GM21529 (cell line): ENCODE measurements around the gene ZXDC.
A peak's percentile ranks its signal among the peaks of the same experiment; 100 is the strongest.

ENCODE experiments used
- ATAC-seq: cut with Tn5 transposase; IDR thresholded peaks from one replicate; pipeline ENCODE4 v1.9.1; 2021; ENCODE audit not compliant: unreplicated experiment

ZXDC gene

DNA sequence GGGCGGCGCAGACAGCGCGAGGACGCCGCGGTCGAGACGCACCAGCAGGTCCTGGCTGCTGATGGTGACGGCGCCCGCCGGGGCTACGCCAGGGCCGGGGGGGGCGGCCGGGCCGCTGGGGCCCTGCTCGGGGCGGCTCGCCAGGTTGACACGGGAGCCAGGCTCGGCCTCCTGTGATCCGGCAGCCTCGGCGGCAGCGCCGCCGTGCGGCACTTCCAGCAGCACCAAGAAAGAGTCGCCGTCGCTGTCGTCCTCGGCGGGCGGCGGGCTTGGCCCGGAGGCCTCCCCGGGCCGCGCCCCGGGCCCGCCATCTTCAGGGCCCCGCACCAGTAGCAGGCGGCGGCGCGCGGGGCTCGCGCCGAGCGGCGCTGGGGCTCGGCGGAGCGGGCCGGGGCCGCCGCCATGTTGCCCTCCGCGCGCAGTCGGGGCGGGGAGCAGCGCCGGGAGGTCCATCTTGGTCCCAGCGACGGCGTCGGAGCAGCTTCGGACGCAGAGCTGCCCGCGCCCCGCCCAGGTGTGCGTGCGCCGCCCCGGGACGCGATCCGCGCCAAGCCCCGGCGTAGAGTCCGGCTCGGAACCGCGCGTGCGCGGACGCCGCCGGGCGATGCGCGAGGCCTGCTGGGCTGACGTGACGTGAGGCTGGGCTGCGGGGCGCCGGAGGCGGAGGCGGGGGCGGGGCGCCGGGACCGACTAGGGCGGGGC, at the start of gene ZXDC:
TSS of gene ZXDC (minus strand) at position 479 of the 702 bp plus-strand sequence. CDS start at position 453, 26 bp downstream.
- ATAC-seq: peak; percentile 78

GRCh38 chr3:126525091-126525852, 49.6 kb upstream of the ZXDC start:
- ATAC-seq: no peak

GRCh38 chr3:126524429-126524988, 48.8 kb upstream of the ZXDC start:
- no peak for ATAC-seq

GRCh38 chr3:126523745-126524428, 48.2 kb upstream of the ZXDC start, which contains the start of gene CHST13:
TSS of gene CHST13 (plus strand) at chr3:126524155. CDS start at chr3:126524333, 178 bp downstream.
- no peak for ATAC-seq

DNA sequence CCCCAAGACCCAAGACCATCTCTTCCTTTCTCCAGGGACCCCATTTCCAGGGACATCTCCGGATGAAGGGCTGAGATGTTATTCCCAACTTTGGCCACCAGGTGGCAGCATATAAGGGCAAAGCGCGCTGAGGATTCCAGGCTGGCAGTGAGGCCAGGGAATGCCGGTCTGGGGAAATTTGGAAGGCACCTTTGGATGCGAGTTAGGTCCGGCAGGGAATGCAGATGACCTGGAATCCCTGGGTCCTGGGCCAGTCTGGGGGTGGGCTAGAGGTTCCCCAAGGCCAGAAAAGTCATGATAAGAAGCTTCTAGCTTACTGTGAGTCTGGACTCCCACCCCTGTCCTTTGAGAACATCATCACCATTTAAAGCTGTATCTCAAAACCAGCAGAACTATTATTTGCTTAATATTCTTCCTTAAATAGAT, 46.7 kb upstream of the ZXDC start:
- no peak for ATAC-seq

DNA sequence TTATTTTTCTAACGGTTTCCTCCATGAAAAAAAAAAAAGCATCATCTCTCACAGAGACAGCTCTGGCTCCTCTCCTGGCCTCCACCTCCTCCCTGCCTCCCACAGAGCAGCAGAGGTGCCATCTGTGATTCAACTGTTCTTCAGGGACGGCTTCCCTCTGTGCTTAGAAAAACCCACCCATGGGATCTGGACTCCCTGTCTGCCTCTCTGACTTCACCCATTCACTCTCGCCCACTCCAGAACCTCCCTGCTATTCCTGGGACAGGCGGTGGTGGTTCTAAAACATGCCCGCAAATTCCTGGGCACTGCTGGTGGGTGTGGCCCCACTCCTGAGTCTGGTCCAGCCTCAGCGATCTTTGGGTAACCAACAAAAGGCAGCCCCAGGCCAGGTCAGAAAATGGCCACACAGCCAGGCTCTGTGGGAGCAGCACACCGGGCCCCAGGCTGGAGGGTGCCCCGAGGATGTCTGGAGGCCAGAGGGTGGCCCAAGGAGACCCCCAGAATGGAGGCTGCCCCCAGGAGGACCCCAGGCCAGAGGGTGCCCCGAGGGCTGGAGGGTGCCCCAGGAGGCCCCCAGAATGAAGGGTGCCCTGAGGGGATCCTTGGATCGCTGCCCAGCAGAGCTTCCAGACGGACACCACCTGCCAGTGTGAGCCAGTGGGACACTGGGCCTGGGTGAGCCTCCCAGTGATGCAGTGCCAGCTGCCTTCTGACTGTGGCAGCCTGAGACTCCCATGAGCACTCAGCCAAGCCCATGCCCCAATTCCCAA, 45.6 kb upstream of the ZXDC start:
- ATAC-seq: no peak

GRCh38 chr3:126519506-126520455, 44.1 kb upstream of the ZXDC start:
- ATAC-seq: no peak

GRCh38 chr3:126518779-126519177, 43.1 kb upstream of the ZXDC start:
- no peak for ATAC-seq

GRCh38 chr3:126517986-126518778, 42.5 kb upstream of the ZXDC start:
- ATAC-seq: no peak

DNA sequence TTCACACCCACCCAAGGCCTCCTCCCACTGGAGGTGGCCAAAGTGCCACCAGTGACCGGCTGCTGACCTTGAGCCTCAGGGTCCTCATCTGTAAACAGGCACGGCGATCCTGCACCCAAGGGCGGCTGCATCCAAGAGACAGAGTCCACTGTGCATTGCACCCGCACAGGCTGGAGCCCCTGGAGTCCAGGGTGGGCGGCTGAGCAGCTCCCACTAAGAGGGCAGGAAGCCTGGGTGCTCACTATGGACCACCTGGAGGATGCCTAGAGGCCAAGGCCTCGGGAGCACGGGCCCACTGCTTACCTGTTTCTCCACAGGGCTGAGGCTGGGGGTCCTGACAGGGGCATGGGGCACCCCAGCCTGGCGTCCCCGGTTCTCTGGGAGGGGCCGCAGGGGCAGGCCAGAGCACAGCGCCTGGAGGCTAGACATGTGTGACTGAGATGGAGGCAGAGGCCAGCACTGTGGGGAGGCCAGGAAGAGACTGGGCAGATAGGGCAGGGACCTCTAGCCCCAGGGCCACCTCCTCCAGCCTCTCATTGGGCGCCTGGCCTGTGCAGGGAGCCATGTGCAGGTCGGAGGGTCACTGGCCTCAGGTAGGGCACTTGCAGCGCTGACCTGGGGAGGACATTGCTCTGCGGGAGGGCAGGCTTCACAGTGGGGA, 41.7 kb upstream of the ZXDC start, which contains the start of gene UROC1:
TSS of gene UROC1 (minus strand) at position 483 of the 661 bp plus-strand sequence. CDS start at position 429, 54 bp downstream.
- no peak for ATAC-seq

GRCh38 chr3:126516936-126517290, 41.2 kb upstream of the ZXDC start:
- ATAC-seq: no peak

GRCh38 chr3:126516152-126516935, 40.7 kb upstream of the ZXDC start:
- ATAC-seq: no peak

GRCh38 chr3:126515066-126515706, 39.5 kb upstream of the ZXDC start:
- ATAC-seq: no peak

DNA sequence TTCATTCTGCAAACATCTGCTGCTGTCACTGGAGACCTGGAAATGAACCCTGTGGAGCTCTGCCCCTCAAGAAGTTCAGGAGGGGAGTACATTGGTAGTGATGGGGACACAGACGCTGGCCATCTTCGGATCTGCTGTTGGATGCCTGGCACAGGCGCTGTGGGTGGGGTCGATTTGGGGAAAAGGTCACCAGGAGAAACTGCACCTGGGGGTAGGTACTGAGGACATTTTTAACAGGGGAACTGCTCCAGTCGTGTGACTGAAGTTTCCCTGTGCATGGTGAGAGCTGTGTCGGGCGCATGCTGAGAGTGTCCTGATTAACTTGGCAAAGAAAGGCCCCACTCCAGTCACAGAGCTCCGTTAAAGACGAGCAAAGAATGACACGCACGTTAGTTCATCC, 38.5 kb upstream of the ZXDC start:
- no peak for ATAC-seq

DNA sequence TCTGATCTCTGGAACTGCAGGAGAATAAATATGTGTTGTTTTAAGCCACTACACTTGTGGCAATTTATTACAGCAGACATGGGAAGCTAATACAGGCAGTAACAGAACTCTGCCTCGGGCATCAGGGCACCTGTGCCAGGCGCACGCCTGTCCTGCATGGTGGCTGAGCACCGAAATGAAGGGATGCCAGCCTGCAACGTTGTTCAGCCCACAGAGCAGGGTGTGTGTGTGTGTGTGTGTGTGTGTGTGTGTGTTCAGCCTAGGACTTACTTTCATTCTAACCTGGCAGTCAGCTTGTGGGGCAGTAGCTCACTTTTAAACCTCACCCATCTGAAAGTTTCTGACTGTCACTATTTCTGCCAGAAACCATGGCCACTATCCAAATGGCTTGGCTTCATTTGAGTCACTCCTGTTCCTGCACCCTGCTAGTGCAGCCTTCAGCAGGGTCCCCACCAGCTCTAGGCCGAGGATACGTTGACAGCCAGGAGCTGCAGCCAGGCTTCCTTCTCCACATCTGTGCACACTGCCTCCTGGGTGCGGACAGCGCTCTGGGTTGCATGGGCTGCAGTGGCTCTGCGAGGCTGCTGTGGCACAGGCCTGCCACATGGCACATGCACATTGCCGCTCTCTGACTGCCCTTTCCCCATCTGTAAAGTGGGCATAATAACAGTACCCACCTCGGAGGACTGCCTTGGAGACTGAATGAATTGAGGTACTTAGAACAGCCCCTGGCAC, 37.4 kb upstream of the ZXDC start:
- no peak for ATAC-seq

GRCh38 chr3:126512026-126512425, 36.3 kb upstream of the ZXDC start:
- ATAC-seq: no peak
